Measurements from ENCODE around the gene CYB561D2.

CYB561D2 gene

GRCh38 chr3:50395070-50395860, 44.6 kb downstream of the CYB561D2 start:
- TF ChIP-seq ZFP30 (CRISPR knock-in tag; IDR thresholded peaks at IDR 0.05), result no peak
- TF ChIP-seq BACH2 (CRISPR knock-in tag; IDR thresholded peaks at IDR 0.05; ENCODE audit: borderline replicate concordance), result no peak
- TF ChIP-seq PATZ1 (CRISPR knock-in tag; IDR thresholded peaks at IDR 0.05; ENCODE audit: borderline replicate concordance), result no peak
- no peak for TF ChIP-seq CREB5 (CRISPR knock-in tag; IDR thresholded peaks at IDR 0.05; ENCODE audit: low read depth)
- TF ChIP-seq PPARA (CRISPR knock-in tag; IDR thresholded peaks at IDR 0.05; ENCODE audit: borderline replicate concordance), result no peak
- TF ChIP-seq ZNF70 (CRISPR knock-in tag; IDR thresholded peaks at IDR 0.05), result no peak
- TF ChIP-seq OSR1 (CRISPR knock-in tag; IDR thresholded peaks at IDR 0.05), result no peak
- TF ChIP-seq, protein P1, sequence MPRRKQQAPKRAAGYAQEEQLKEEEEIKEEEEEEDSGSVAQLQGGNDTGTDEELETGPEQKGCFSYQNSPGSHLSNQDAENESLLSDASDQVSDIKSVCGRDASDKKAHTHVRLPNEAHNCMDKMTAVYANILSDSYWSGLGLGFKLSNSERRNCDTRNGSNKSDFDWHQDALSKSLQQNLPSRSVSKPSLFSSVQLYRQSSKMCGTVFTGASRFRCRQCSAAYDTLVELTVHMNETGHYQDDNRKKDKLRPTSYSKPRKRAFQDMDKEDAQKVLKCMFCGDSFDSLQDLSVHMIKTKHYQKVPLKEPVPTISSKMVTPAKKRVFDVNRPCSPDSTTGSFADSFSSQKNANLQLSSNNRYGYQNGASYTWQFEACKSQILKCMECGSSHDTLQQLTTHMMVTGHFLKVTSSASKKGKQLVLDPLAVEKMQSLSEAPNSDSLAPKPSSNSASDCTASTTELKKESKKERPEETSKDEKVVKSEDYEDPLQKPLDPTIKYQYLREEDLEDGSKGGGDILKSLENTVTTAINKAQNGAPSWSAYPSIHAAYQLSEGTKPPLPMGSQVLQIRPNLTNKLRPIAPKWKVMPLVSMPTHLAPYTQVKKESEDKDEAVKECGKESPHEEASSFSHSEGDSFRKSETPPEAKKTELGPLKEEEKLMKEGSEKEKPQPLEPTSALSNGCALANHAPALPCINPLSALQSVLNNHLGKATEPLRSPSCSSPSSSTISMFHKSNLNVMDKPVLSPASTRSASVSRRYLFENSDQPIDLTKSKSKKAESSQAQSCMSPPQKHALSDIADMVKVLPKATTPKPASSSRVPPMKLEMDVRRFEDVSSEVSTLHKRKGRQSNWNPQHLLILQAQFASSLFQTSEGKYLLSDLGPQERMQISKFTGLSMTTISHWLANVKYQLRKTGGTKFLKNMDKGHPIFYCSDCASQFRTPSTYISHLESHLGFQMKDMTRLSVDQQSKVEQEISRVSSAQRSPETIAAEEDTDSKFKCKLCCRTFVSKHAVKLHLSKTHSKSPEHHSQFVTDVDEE (CRISPR knock-in tag; IDR thresholded peaks at IDR 0.05), result no peak
- ATAC-seq, result no peak

DNA sequence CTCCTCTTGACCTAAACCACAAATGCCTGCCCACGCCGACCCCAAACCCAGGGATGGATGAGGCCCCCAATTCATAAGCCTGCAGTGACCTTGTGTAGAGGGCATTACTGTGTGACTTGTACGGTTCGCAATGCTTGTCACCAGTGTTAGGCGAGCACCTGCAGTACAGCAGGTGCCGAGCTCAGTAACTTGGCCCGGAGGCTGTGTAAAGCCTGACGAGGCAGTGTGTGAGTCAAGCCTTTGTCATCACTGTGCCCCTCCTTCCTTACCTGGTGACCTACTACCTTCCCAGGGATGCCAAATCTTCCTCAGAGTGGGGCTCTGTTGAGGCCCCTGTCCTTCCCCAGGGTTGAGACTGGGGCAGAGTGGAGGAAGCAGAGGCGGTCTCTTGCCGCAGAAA, 45.8 kb downstream of the CYB561D2 start:
- TF ChIP-seq TOX (CRISPR knock-in tag; IDR thresholded peaks at IDR 0.05; ENCODE audit: borderline replicate concordance) (no peak), ZNF70 (CRISPR knock-in tag; IDR thresholded peaks at IDR 0.05) (no peak)
- no peak for ATAC-seq

GRCh38 chr3:50401978-50402595, 51.4 kb downstream of the CYB561D2 start:
- TF ChIP-seq ESRRG (CRISPR knock-in tag; IDR thresholded peaks at IDR 0.05) (no peak), RARB (CRISPR knock-in tag; IDR thresholded peaks at IDR 0.05) (no peak), CSDC2 (CRISPR knock-in tag; IDR thresholded peaks at IDR 0.05) (no peak), PPARA (CRISPR knock-in tag; IDR thresholded peaks at IDR 0.05; ENCODE audit: borderline replicate concordance) (no peak), GLIS3 (CRISPR knock-in tag; IDR thresholded peaks at IDR 0.05) (no peak), BACH2 (CRISPR knock-in tag; IDR thresholded peaks at IDR 0.05; ENCODE audit: borderline replicate concordance) (no peak), ZNF8 (CRISPR knock-in tag; IDR thresholded peaks at IDR 0.05) (no peak), ZNF565 (CRISPR knock-in tag; conservative IDR thresholded peaks at IDR 0.05; ENCODE audit: low read depth) (no peak)
- ATAC-seq, result no peak
